Measurements from ENCODE around the gene PSEN1. TPM values are rescaled to one million over a fixed set of nuclear protein-coding genes. Genes with fewer than 3 reads are reported as not detected.

PSEN1 gene
- total RNA-seq, 3 donors from 2014 or later = 93.8 to 147 (median 100.0) TPM

GRCh38 chr14:73239393-73240241 lies 103.3 kb downstream of the PSEN1 start:
- no peaks in the 10 kb centered on the region for H3K36me3 ChIP-seq (ENCODE audit: low read depth)
- peaks cover 24% of the 10 kb centered on the region for H3K4me1 ChIP-seq (ENCODE audit: low read depth)
- intact Hi-C loops (cut with DNase I, micrococcal nuclease) = no loop called here
- H3K4me3 ChIP-seq = no peak overlapping the region
- TF ChIP-seq, protein P1, sequence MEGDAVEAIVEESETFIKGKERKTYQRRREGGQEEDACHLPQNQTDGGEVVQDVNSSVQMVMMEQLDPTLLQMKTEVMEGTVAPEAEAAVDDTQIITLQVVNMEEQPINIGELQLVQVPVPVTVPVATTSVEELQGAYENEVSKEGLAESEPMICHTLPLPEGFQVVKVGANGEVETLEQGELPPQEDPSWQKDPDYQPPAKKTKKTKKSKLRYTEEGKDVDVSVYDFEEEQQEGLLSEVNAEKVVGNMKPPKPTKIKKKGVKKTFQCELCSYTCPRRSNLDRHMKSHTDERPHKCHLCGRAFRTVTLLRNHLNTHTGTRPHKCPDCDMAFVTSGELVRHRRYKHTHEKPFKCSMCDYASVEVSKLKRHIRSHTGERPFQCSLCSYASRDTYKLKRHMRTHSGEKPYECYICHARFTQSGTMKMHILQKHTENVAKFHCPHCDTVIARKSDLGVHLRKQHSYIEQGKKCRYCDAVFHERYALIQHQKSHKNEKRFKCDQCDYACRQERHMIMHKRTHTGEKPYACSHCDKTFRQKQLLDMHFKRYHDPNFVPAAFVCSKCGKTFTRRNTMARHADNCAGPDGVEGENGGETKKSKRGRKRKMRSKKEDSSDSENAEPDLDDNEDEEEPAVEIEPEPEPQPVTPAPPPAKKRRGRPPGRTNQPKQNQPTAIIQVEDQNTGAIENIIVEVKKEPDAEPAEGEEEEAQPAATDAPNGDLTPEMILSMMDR (IDR thresholded peaks at IDR 0.05) = no peak
- DNase-seq (peak in 2 of 3 donors; percentile 26 to 50), ATAC-seq (no peak)
- H3K9me3 ChIP-seq = no peaks in the 10 kb centered on the region

DNA sequence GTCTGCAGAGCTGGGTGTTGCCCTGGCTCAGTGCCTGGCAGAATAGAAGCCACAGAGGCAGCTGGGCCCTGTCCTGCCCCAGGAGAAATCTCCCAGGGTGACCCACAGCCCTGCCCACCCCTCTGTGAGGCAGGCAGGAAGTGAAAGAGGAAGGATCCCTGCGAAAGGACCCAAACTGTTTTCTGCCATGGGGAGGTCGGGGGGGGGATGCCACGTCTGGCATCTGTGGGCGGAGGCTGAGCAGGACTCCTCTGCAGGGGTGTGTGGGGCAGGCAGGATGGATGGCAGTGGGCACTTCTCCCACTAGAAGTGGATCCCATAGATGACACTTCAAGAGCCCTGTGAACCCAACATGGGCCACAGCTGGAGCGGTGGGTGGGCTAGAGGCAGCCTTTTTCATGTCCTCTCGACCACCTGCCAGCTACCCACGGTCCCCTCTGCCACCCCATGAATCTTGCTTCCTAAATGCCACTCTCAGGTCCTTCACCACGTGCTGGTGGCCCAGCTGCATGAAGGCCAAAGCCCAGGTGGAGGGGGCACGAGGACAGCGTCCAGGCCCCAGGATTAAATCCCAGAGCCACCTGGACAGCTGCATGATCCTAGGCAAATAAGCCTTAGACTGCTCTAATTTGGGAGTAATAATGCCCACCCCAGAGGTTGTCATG lies 104.6 kb downstream of the PSEN1 start:
- TF ChIP-seq, protein P1 (IDR thresholded peaks at IDR 0.05) = no peak
- no peaks in the 10 kb centered on the region for H3K9me3 ChIP-seq
- H3K4me3 ChIP-seq = no peak overlapping the region
- H3K4me1 ChIP-seq (ENCODE audit: low read depth) = peaks cover 24% of the 10 kb centered on the region
- intact Hi-C loops (cut with DNase I, micrococcal nuclease) = no loop called here
- no peak for ATAC-seq
- no peaks in the 10 kb centered on the region for H3K36me3 ChIP-seq (ENCODE audit: low read depth)
- DNase-seq = peak in 1 of 3 donors; percentile 44

DNA sequence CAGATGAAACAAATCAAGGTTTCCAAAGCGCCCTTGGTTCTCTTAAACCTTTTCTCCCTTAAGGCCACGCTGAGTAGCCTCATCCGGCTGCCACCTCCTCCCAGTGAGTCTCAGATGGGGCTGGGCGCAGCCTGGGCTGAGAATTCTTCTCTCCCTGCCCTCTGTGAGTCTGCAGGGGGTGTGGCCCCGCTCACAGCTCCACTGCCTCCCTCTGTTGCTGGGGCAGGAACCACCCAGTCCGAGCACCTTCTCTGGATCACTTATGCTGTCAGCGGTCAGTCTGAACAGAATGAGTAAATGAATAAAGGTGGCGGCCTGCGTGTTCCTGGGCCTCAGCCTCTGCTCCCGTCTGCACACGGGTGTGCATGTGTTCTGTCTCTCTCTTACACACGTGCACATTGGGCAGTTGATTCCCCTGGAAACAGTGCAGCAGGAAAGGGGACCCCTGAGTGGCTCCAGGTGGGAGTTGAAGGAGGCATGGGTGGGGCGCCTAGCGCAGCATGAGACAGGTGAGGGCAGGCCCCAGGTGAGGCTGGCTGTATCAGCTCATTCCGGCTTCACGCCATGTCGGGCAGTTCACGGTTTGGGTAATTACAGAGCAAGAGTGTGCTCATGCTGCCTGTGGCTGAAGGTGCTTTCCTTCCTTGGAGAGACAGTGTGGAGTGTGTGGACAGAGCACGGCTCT lies 105.3 kb downstream of the PSEN1 start:
- H3K4me3 ChIP-seq = no peak overlapping the region
- peak in 1 of 3 donors; percentile 41 for DNase-seq
- peaks cover 24% of the 10 kb centered on the region for H3K4me1 ChIP-seq (ENCODE audit: low read depth)
- TF ChIP-seq, protein P1 (IDR thresholded peaks at IDR 0.05) = no peak
- ATAC-seq = peak; percentile 26
- H3K9me3 ChIP-seq = no peaks in the 10 kb centered on the region
- H3K36me3 ChIP-seq (ENCODE audit: low read depth) = no peaks in the 10 kb centered on the region
- intact Hi-C loops (cut with DNase I, micrococcal nuclease) = no loop called here

DNA sequence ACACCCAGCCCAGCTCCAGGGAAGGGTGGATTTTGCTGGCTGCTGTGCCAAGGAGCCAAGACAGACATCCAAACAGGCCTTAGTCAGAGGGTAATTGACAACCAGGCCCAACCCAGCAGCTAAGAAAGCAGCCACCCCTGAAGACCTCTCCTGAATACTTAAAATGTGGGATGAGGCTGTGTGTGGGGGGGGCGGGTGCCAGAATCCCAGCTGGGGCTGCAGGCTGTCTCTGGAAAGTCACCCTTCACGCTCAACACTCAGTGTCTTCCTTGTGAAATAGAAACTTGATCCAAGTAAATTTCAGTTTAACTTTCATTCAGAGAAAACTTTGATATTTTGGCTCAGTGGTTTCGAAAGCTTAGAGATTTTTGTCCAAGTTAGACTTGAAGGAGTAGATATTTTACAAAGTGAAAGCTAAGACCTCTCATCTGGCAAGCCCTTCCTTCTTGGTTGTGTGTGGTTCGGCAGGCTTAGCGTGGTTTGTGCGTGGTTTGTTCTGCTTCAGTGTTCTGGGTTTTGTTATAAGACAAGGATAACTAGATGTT lies 106.1 kb downstream of the PSEN1 start:
- DNase-seq (peak in 2 of 3 donors; percentile 17 to 36), ATAC-seq (no peak)
- TF ChIP-seq, protein P1 (IDR thresholded peaks at IDR 0.05) = no peak
- H3K36me3 ChIP-seq (ENCODE audit: low read depth) = no peaks in the 10 kb centered on the region
- no peak overlapping the region for H3K4me3 ChIP-seq
- intact Hi-C loops (cut with DNase I, micrococcal nuclease) = no loop called here
- no peaks in the 10 kb centered on the region for H3K9me3 ChIP-seq
- peaks cover 18% of the 10 kb centered on the region for H3K4me1 ChIP-seq (ENCODE audit: low read depth)

DNA sequence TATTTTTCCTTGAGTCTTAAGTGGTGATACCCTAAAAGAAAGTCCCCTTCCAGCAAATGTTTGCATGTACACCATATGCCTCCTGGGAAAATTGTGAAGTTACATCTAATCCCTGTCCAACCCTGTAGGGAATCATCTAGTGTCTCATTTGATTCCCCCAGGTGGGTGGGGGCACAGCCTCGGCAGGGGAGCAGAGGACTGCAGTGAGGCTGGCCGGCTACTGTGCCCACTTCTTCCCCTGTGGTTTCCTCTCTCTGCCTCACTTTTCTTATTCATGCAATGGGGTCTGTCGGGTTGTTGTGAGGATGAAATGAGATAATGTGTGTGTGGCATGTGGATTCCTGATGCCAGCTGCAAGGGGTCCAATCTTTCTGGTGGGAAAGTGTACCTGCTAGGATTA lies 107.0 kb downstream of the PSEN1 start:
- ATAC-seq (no peak), DNase-seq (peak in 1 of 3 donors; percentile 3)
- no peaks in the 10 kb centered on the region for H3K9me3 ChIP-seq
- H3K36me3 ChIP-seq (ENCODE audit: low read depth) = no peaks in the 10 kb centered on the region
- intact Hi-C loops (cut with DNase I, micrococcal nuclease) = no loop called here
- H3K4me3 ChIP-seq = no peak overlapping the region
- H3K4me1 ChIP-seq (ENCODE audit: low read depth) = peaks cover 9% of the 10 kb centered on the region
- TF ChIP-seq, protein P1 (IDR thresholded peaks at IDR 0.05) = no peak

Measured in mucosa of descending colon (tissue), 3 donors.